ENCODE data around the gene VTI1B. TPM values are rescaled to one million over a fixed set of nuclear protein-coding genes. Genes with fewer than 3 reads are reported as not detected.
"Not testable (repeated sequence)": the region's sequence is repeated elsewhere in the genome, so short reads cannot be mapped to it uniquely, and the experiment has no call there.

The VTI1B gene
- total RNA-seq, 2 experiments from 2014 or later = 74.2 to 78.3 TPM

- Mint-ChIP-seq H3K4me3 (no peak overlapping the region), H3K9me3 (no peaks in the 10 kb centered on the region), H3K36me3 (ENCODE audit: low read depth) (peaks cover 15% of the 10 kb centered on the region), H3K27ac (no peak overlapping the region), H3K4me1 (ENCODE audit: low read depth) (peaks cover 14% of the 10 kb centered on the region), H3K27me3 (ENCODE audit: low read depth) (no peaks in the 10 kb centered on the region)
- intact Hi-C loops (cut with micrococcal nuclease) = no loop called here
- CTCF ChIA-PET = interaction anchor here (0.6 kb wide), 1 partner anchor 1726 kb away, joined by 4 read pairs; no protein-coding TSS in a partner anchor
- DNase-seq = no peak
Observed at GRCh38 chr14:67645414-67645813, 29.0 kb downstream of the VTI1B start.

GRCh38 chr14:67644428-67644827 lies 30.0 kb downstream of the VTI1B start:
- intact Hi-C loops (cut with micrococcal nuclease) = no loop called here
- Mint-ChIP-seq H3K9me3 (no peaks in the 10 kb centered on the region), H3K36me3 (ENCODE audit: low read depth) (peaks cover 15% of the 10 kb centered on the region), H3K4me3 (no peak overlapping the region), H3K27me3 (ENCODE audit: low read depth) (no peaks in the 10 kb centered on the region), H3K27ac (no peak overlapping the region), H3K4me1 (ENCODE audit: low read depth) (peaks cover 14% of the 10 kb centered on the region)
- CTCF ChIA-PET = interaction anchor here (0.6 to 1.6 kb wide), 5 partner anchors 19 to 224 kb away, joined by 3 to 5 read pairs (median 4); partner anchors contain the start of gene PIGH
- DNase-seq = no peak

GRCh38 chr14:67643713-67644112 lies 30.7 kb downstream of the VTI1B start:
- CTCF ChIA-PET = interaction anchor here (0.6 to 2.4 kb wide), 4 partner anchors 23 to 117 kb away, joined by 3 to 10 read pairs (median 4); no protein-coding TSS in a partner anchor
- peaks cover 14% of the 10 kb centered on the region for H3K4me1 Mint-ChIP-seq (ENCODE audit: low read depth)
- intact Hi-C loops (cut with micrococcal nuclease) = no loop called here
- H3K36me3 Mint-ChIP-seq (ENCODE audit: low read depth) = peaks cover 15% of the 10 kb centered on the region
- no peak overlapping the region for H3K27ac Mint-ChIP-seq
- no peaks in the 10 kb centered on the region for H3K9me3 Mint-ChIP-seq
- DNase-seq = no peak
- no peak overlapping the region for H3K4me3 Mint-ChIP-seq
- no peaks in the 10 kb centered on the region for H3K27me3 Mint-ChIP-seq (ENCODE audit: low read depth)

GRCh38 chr14:67641902-67642749 lies 32.3 kb downstream of the VTI1B start:
- DNase-seq = no peak
- Mint-ChIP-seq H3K36me3 (ENCODE audit: low read depth) (peaks cover 12% of the 10 kb centered on the region), H3K4me1 (ENCODE audit: low read depth) (peaks cover 14% of the 10 kb centered on the region), H3K27ac (no peak overlapping the region), H3K9me3 (no peaks in the 10 kb centered on the region), H3K4me3 (no peak overlapping the region), H3K27me3 (ENCODE audit: low read depth) (no peaks in the 10 kb centered on the region)
- intact Hi-C loops (cut with micrococcal nuclease) = no loop called here
- CTCF ChIA-PET = interaction anchor here (0.6 to 2.4 kb wide), 4 partner anchors 23 to 519 kb away, joined by 3 to 10 read pairs (median 3); no protein-coding TSS in a partner anchor

- H3K27ac Mint-ChIP-seq = no peak overlapping the region
- H3K4me3 Mint-ChIP-seq = no peak overlapping the region
- H3K4me1 Mint-ChIP-seq (ENCODE audit: low read depth) = peaks cover 14% of the 10 kb centered on the region
- H3K27me3 Mint-ChIP-seq (ENCODE audit: low read depth) = no peaks in the 10 kb centered on the region
- DNase-seq = no peak
- intact Hi-C loops (cut with micrococcal nuclease) = no loop called here
- no peaks in the 10 kb centered on the region for H3K9me3 Mint-ChIP-seq
- CTCF ChIA-PET = interaction anchor here (0.6 to 2.4 kb wide), 2 partner anchors 23 to 107 kb away, joined by 3 to 10 read pairs; no protein-coding TSS in a partner anchor
- H3K36me3 Mint-ChIP-seq (ENCODE audit: low read depth) = peaks cover 7% of the 10 kb centered on the region
Observed at GRCh38 chr14:67641480-67641879, 33.0 kb downstream of the VTI1B start.

- CTCF ChIA-PET = no interaction called here
- H3K4me1 Mint-ChIP-seq (ENCODE audit: low read depth) = peaks cover 10% of the 10 kb centered on the region
- DNase-seq = no peak
- H3K27me3 Mint-ChIP-seq (ENCODE audit: low read depth) = no peaks in the 10 kb centered on the region
- H3K36me3 Mint-ChIP-seq (ENCODE audit: low read depth) = no peaks in the 10 kb centered on the region
- H3K4me3 Mint-ChIP-seq = no peak overlapping the region
- H3K9me3 Mint-ChIP-seq = no peaks in the 10 kb centered on the region
- H3K27ac Mint-ChIP-seq = no peak overlapping the region
- intact Hi-C loops (cut with micrococcal nuclease) = no loop called here
Observed at GRCh38 chr14:67638642-67639041, 35.8 kb downstream of the VTI1B start.

GRCh38 chr14:67636361-67636919 lies 38.0 kb downstream of the VTI1B start:
- no peak overlapping the region for H3K4me3 Mint-ChIP-seq
- CTCF ChIA-PET = interaction anchor here (0.5 to 0.9 kb wide), 3 partner anchors 23 to 308 kb away, joined by 3 to 4 read pairs (median 4); no protein-coding TSS in a partner anchor
- H3K27me3 Mint-ChIP-seq (ENCODE audit: low read depth) = no peaks in the 10 kb centered on the region
- H3K4me1 Mint-ChIP-seq (ENCODE audit: low read depth) = no peaks in the 10 kb centered on the region
- intact Hi-C loops (cut with micrococcal nuclease) = no loop called here
- H3K27ac Mint-ChIP-seq = no peak overlapping the region
- no peaks in the 10 kb centered on the region for H3K36me3 Mint-ChIP-seq (ENCODE audit: low read depth)
- DNase-seq = no peak
- no peaks in the 10 kb centered on the region for H3K9me3 Mint-ChIP-seq

- H3K4me3 Mint-ChIP-seq = no peak overlapping the region
- no peaks in the 10 kb centered on the region for H3K27me3 Mint-ChIP-seq (ENCODE audit: low read depth)
- CTCF ChIA-PET = no interaction called here
- DNase-seq = no peak
- no peaks in the 10 kb centered on the region for H3K4me1 Mint-ChIP-seq (ENCODE audit: low read depth)
- intact Hi-C loops (cut with micrococcal nuclease) = no loop called here
- no peaks in the 10 kb centered on the region for H3K9me3 Mint-ChIP-seq
- H3K27ac Mint-ChIP-seq = no peak overlapping the region
- H3K36me3 Mint-ChIP-seq (ENCODE audit: low read depth) = no peaks in the 10 kb centered on the region
Observed at GRCh38 chr14:67633451-67634147, 40.8 kb downstream of the VTI1B start.

- intact Hi-C loops (cut with micrococcal nuclease) = no loop called here
- Mint-ChIP-seq H3K27ac (no peak overlapping the region), H3K27me3 (ENCODE audit: low read depth) (no peaks in the 10 kb centered on the region), H3K9me3 (no peaks in the 10 kb centered on the region), H3K4me1 (ENCODE audit: low read depth) (no peaks in the 10 kb centered on the region), H3K4me3 (no peak overlapping the region), H3K36me3 (ENCODE audit: low read depth) (no peaks in the 10 kb centered on the region)
- no peak for DNase-seq
- CTCF ChIA-PET = interaction anchor here (0.6 to 2.2 kb wide), 3 partner anchors 12 to 168 kb away, joined by 3 to 8 read pairs (median 6); partner anchors contain the start of gene ARG2
Observed at GRCh38 chr14:67630938-67631337, 43.5 kb downstream of the VTI1B start.

GRCh38 chr14:67630186-67630585 lies 44.2 kb downstream of the VTI1B start:
- Mint-ChIP-seq H3K27ac (no peak overlapping the region), H3K36me3 (ENCODE audit: low read depth) (no peaks in the 10 kb centered on the region)
- CTCF ChIA-PET = interaction anchor here (2.2 kb wide), 1 partner anchor 11 kb away, joined by 8 read pairs; the partner anchor contains the start of gene ARG2

GRCh38 chr14:67627519-67627918 lies 46.9 kb downstream of the VTI1B start:
- CTCF ChIA-PET = interaction anchor here (0.6 to 1.3 kb wide), 2 partner anchors 39 to 223 kb away, joined by 3 to 5 read pairs; no protein-coding TSS in a partner anchor
- no peak for DNase-seq
- H3K4me3 Mint-ChIP-seq = no peak overlapping the region
- H3K9me3 Mint-ChIP-seq = no peaks in the 10 kb centered on the region
- H3K36me3 Mint-ChIP-seq (ENCODE audit: low read depth) = peaks cover 2% of the 10 kb centered on the region
- H3K4me1 Mint-ChIP-seq (ENCODE audit: low read depth) = peaks cover 16% of the 10 kb centered on the region
- no peak overlapping the region for H3K27ac Mint-ChIP-seq
- intact Hi-C loops (cut with micrococcal nuclease) = no loop called here
- H3K27me3 Mint-ChIP-seq (ENCODE audit: low read depth) = no peaks in the 10 kb centered on the region

More at GRCh38 chr14:67630186-67630585, 44.2 kb downstream of the VTI1B start:
- no peak overlapping the region for H3K4me3 Mint-ChIP-seq
- intact Hi-C loops (cut with micrococcal nuclease) = no loop called here
- no peaks in the 10 kb centered on the region for H3K9me3 Mint-ChIP-seq
- H3K27me3 Mint-ChIP-seq (ENCODE audit: low read depth) = no peaks in the 10 kb centered on the region
- H3K4me1 Mint-ChIP-seq (ENCODE audit: low read depth) = no peaks in the 10 kb centered on the region
- DNase-seq = no peak

- DNase-seq; H3K36me3 Mint-ChIP-seq (ENCODE audit: low read depth); intact Hi-C loops (cut with micrococcal nuclease); H3K27ac Mint-ChIP-seq; CTCF ChIA-PET; H3K9me3 Mint-ChIP-seq; H3K4me3 Mint-ChIP-seq; H3K27me3 Mint-ChIP-seq (ENCODE audit: low read depth): not testable (repeated sequence)
- peaks cover 23% of the 10 kb centered on the region for H3K4me1 Mint-ChIP-seq (ENCODE audit: low read depth)
Observed at GRCh38 chr14:67626131-67626530, 48.3 kb downstream of the VTI1B start.
